ENCODE measurements around the gene TRAF5. TPM values are rescaled to one million over a fixed set of nuclear protein-coding genes. Genes with fewer than 3 reads are reported as not detected.

Gene TRAF5
- total and polyA plus RNA-seq, 4 donors: 0.68 to 3.3 (median 1.6) TPM

DNA sequence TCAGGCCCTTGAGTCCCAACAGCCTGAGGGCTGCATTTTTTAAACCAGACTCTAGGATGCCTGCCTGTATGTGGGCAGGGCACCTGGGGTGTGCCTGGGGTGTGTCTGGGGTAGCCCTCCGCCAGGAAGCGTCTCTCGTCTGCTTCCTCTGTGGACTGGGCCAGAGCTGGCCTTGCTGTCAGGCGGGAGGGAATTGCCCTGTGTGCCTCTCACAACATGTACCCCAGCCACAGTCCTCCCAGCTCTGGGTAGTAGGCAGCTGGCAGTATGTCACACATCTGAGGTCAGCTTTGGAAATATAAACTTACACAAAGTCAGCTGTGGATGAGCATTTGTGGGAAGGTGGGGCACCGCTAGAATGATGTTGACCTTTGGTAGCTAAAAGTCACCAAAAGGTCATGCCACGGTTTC is 13.0 kb downstream of the TRAF5 start:
- Histone ChIP-seq H3K4me3 (ENCODE audit: low read depth in 1 of 3, low read length in 3 of 3) (no peak overlapping the region), H3K9ac (ENCODE audit: low read depth in 1 of 2, low read length in 2 of 2) (no peak overlapping the region), H3K27me3 (ENCODE audit: control insufficient read depth in 4 of 4, insufficient read depth in 4 of 4, low read length in 3 of 4) (no peaks in the 10 kb centered on the region), H3K27ac (ENCODE audit: low read depth in 1 of 2, low read length in 2 of 2) (no peak overlapping the region), H3K4me1 (ENCODE audit: control insufficient read depth in 4 of 4, insufficient read depth in 4 of 4, low read length in 3 of 4) (no peaks in the 10 kb centered on the region), H3K9me3 (ENCODE audit: control insufficient read depth in 4 of 4, low read length in 3 of 4) (no peaks in the 10 kb centered on the region), H3K36me3 (ENCODE audit: control insufficient read depth in 4 of 4, insufficient read depth in 3 of 4, low read depth in 1 of 4, low read length in 3 of 4) (no peaks in the 10 kb centered on the region)
- DNase-seq (ENCODE audit: low spot score): no peak
- TF ChIP-seq, protein P1, sequence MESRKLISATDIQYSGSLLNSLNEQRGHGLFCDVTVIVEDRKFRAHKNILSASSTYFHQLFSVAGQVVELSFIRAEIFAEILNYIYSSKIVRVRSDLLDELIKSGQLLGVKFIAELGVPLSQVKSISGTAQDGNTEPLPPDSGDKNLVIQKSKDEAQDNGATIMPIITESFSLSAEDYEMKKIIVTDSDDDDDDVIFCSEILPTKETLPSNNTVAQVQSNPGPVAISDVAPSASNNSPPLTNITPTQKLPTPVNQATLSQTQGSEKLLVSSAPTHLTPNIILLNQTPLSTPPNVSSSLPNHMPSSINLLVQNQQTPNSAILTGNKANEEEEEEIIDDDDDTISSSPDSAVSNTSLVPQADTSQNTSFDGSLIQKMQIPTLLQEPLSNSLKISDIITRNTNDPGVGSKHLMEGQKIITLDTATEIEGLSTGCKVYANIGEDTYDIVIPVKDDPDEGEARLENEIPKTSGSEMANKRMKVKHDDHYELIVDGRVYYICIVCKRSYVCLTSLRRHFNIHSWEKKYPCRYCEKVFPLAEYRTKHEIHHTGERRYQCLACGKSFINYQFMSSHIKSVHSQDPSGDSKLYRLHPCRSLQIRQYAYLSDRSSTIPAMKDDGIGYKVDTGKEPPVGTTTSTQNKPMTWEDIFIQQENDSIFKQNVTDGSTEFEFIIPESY (IDR thresholded peaks at IDR 0.05): no peak
- TF ChIP-seq, protein P2, sequence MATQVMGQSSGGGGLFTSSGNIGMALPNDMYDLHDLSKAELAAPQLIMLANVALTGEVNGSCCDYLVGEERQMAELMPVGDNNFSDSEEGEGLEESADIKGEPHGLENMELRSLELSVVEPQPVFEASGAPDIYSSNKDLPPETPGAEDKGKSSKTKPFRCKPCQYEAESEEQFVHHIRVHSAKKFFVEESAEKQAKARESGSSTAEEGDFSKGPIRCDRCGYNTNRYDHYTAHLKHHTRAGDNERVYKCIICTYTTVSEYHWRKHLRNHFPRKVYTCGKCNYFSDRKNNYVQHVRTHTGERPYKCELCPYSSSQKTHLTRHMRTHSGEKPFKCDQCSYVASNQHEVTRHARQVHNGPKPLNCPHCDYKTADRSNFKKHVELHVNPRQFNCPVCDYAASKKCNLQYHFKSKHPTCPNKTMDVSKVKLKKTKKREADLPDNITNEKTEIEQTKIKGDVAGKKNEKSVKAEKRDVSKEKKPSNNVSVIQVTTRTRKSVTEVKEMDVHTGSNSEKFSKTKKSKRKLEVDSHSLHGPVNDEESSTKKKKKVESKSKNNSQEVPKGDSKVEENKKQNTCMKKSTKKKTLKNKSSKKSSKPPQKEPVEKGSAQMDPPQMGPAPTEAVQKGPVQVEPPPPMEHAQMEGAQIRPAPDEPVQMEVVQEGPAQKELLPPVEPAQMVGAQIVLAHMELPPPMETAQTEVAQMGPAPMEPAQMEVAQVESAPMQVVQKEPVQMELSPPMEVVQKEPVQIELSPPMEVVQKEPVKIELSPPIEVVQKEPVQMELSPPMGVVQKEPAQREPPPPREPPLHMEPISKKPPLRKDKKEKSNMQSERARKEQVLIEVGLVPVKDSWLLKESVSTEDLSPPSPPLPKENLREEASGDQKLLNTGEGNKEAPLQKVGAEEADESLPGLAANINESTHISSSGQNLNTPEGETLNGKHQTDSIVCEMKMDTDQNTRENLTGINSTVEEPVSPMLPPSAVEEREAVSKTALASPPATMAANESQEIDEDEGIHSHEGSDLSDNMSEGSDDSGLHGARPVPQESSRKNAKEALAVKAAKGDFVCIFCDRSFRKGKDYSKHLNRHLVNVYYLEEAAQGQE (IDR thresholded peaks at IDR 0.05): no peak
- TF ChIP-seq, protein P3, sequence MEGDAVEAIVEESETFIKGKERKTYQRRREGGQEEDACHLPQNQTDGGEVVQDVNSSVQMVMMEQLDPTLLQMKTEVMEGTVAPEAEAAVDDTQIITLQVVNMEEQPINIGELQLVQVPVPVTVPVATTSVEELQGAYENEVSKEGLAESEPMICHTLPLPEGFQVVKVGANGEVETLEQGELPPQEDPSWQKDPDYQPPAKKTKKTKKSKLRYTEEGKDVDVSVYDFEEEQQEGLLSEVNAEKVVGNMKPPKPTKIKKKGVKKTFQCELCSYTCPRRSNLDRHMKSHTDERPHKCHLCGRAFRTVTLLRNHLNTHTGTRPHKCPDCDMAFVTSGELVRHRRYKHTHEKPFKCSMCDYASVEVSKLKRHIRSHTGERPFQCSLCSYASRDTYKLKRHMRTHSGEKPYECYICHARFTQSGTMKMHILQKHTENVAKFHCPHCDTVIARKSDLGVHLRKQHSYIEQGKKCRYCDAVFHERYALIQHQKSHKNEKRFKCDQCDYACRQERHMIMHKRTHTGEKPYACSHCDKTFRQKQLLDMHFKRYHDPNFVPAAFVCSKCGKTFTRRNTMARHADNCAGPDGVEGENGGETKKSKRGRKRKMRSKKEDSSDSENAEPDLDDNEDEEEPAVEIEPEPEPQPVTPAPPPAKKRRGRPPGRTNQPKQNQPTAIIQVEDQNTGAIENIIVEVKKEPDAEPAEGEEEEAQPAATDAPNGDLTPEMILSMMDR (IDR thresholded peaks at IDR 0.05; ENCODE audit: low read depth, low read length, missing input control): no peak
- TF ChIP-seq EGR1 (IDR thresholded peaks at IDR 0.05; ENCODE audit: low read depth in 2 of 2): no peak
- TF ChIP-seq HNF4A (conservative IDR thresholded peaks at IDR 0.05): no peak
- TF ChIP-seq SP1 (IDR thresholded peaks at IDR 0.05): no peak
- TF ChIP-seq FOXA1 (IDR thresholded peaks at IDR 0.05): no peak
- no peak for TF ChIP-seq TAF1 (conservative IDR thresholded peaks at IDR 0.05)
- TF ChIP-seq RAD21 (IDR thresholded peaks at IDR 0.05): no peak
- TF ChIP-seq, protein P4, sequence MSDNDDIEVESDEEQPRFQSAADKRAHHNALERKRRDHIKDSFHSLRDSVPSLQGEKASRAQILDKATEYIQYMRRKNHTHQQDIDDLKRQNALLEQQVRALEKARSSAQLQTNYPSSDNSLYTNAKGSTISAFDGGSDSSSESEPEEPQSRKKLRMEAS (IDR thresholded peaks at IDR 0.05): no peak
- TF ChIP-seq RXRA (IDR thresholded peaks at IDR 0.05): no peak
- TF ChIP-seq, protein P5, sequence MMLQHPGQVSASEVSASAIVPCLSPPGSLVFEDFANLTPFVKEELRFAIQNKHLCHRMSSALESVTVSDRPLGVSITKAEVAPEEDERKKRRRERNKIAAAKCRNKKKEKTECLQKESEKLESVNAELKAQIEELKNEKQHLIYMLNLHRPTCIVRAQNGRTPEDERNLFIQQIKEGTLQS (IDR thresholded peaks at IDR 0.05): no peak
- 79% methylated on average over 6 of the region's 6 CpGs for WGBS

DNA sequence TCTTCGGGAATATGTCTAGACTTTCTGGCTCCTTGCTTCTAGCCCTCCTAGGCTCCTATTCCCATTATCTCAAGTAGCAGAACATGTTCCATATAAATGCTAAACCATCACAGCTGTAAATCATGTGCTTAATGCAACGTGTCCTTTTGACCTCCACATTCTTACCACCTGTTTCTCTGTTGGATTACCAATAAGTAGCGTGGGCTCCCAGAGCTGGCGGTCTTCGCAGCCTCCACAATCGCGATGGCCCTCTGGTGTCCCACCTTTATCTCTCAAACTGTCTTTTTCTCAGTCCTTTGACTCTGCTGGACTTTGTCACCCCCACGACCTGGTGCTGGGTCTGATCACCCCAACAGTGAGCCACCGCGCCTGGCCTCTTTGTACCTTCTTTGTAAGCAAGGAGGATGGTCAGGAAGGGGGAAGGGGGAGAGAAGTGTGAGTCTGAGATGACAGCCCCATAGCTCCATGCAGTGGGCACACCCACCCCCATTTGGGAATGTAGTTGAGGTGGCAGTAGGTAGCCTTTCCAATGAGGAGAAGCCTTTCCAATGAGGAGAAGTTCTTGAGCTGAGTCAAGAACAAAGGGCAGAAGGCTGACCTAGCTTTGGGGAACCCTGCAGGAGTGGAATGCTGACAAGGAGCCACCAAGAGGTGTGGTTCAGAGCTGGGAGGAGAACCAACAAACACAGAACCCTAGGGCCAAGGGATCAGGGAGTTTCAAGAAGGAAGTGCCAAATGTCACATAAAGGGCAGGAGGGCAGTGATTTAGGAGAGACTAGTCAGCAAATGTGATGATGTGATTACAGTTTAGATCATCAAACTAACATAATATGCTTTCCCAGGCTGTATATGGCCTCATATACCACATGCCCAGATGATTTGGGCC is 14.2 kb downstream of the TRAF5 start:
- Histone ChIP-seq H3K36me3 (ENCODE audit: control insufficient read depth in 4 of 4, insufficient read depth in 3 of 4, low read depth in 1 of 4, low read length in 3 of 4) (no peaks in the 10 kb centered on the region), H3K27ac (ENCODE audit: low read depth in 1 of 2, low read length in 2 of 2) (no peak overlapping the region), H3K4me1 (ENCODE audit: control insufficient read depth in 4 of 4, insufficient read depth in 4 of 4, low read length in 3 of 4) (no peaks in the 10 kb centered on the region), H3K9ac (ENCODE audit: low read depth in 1 of 2, low read length in 2 of 2) (no peak overlapping the region), H3K9me3 (ENCODE audit: control insufficient read depth in 4 of 4, low read length in 3 of 4) (no peaks in the 10 kb centered on the region), H3K27me3 (ENCODE audit: control insufficient read depth in 4 of 4, insufficient read depth in 4 of 4, low read length in 3 of 4) (no peaks in the 10 kb centered on the region), H3K4me3 (ENCODE audit: low read depth in 1 of 3, low read length in 3 of 3) (no peak overlapping the region)
- DNase-seq (ENCODE audit: low spot score): no peak
- 93% methylated on average over 10 of the region's 10 CpGs for WGBS
- TF ChIP-seq, protein P4 (IDR thresholded peaks at IDR 0.05): no peak
- TF ChIP-seq FOXA1 (IDR thresholded peaks at IDR 0.05) (no peak), RXRA (IDR thresholded peaks at IDR 0.05) (no peak), JUND (IDR thresholded peaks at IDR 0.05) (no peak), SP1 (IDR thresholded peaks at IDR 0.05) (no peak), RAD21 (IDR thresholded peaks at IDR 0.05) (no peak), NR2F2 (IDR thresholded peaks at IDR 0.05) (no peak)
- TF ChIP-seq, protein P3 (IDR thresholded peaks at IDR 0.05; ENCODE audit: low read depth, low read length, missing input control): no peak
- TF ChIP-seq, protein P1 (IDR thresholded peaks at IDR 0.05): no peak
